Activated CD4-positive, alpha-beta T cell treated with anti-CD3 and anti-CD28 coated beads, Interleukin-2, amount 50 U/mL, for 1 hour (primary cell): ENCODE measurements around the gene HOXD8.

Experiments used
- DNase-seq: peaks from one replicate; pipeline ENCODE4 v3.0.0-alpha.2; 2020

Gene HOXD8

GRCh38 chr2:176130957-176131847 lies 1.7 kb downstream of the HOXD8 start:
- no peak for DNase-seq

- DNase-seq = no peak
These were observed 2.3 kb downstream of the HOXD8 start for GRCh38 chr2:176131848-176132158.

GRCh38 chr2:176132205-176133171 lies 3.0 kb downstream of the HOXD8 start:
- DNase-seq = no peak

- DNase-seq = no peak
These were observed 3.9 kb downstream of the HOXD8 start for GRCh38 chr2:176133389-176133788.

GRCh38 chr2:176134035-176134434 lies 4.5 kb downstream of the HOXD8 start:
- DNase-seq = no peak

GRCh38 chr2:176135035-176135440 lies 5.5 kb downstream of the HOXD8 start:
- DNase-seq = no peak

- no peak for DNase-seq
These were observed 7.1 kb downstream of the HOXD8 start for GRCh38 chr2:176136374-176137251.

- DNase-seq = no peak
These were observed 7.7 kb downstream of the HOXD8 start for GRCh38 chr2:176137252-176137580.

GRCh38 chr2:176137906-176138305 lies 8.4 kb downstream of the HOXD8 start:
- DNase-seq = no peak

GRCh38 chr2:176138526-176138922 lies 9.0 kb downstream of the HOXD8 start:
- DNase-seq = no peak

- no peak for DNase-seq
These were observed 9.6 kb downstream of the HOXD8 start for GRCh38 chr2:176138923-176139660.

GRCh38 chr2:176139661-176140512 lies 10.4 kb downstream of the HOXD8 start:
- DNase-seq = no peak

GRCh38 chr2:176140513-176141317 lies 11.2 kb downstream of the HOXD8 start:
- peak; percentile 51 for DNase-seq

- no peak for DNase-seq
These were observed 12.8 kb downstream of the HOXD8 start for GRCh38 chr2:176142281-176142680.

- DNase-seq = no peak
These were observed 15.8 kb downstream of the HOXD8 start for GRCh38 chr2:176145085-176145969.

- DNase-seq = no peak
These were observed 16.6 kb downstream of the HOXD8 start for GRCh38 chr2:176146101-176146500.

- no peak for DNase-seq
These were observed 17.1 kb downstream of the HOXD8 start for GRCh38 chr2:176146645-176147044.

- no peak for DNase-seq
These were observed 17.8 kb downstream of the HOXD8 start for GRCh38 chr2:176147210-176147799.
